Measurements from ENCODE around the gene KRTAP10-11. TPM values are rescaled to one million over a fixed set of nuclear protein-coding genes. Genes with fewer than 3 reads are reported as not detected.

Gene KRTAP10-11
- total and polyA plus RNA-seq, 4 donors: not detected

- TF ChIP-seq HNF4G (IDR thresholded peaks at IDR 0.05) (no peak), GABPA (IDR thresholded peaks at IDR 0.05 in 1 of 2, conservative IDR thresholded peaks at IDR 0.05 in 1 of 2) (no peak), FOXA2 (IDR thresholded peaks at IDR 0.05) (no peak), REST (IDR thresholded peaks at IDR 0.05) (no peak), NR2F2 (IDR thresholded peaks at IDR 0.05) (no peak), EGR1 (IDR thresholded peaks at IDR 0.05; ENCODE audit: low read depth in 2 of 2) (no peak), ATF3 (IDR thresholded peaks at IDR 0.05) (no peak)
- H3K9ac ChIP-seq (ENCODE audit: low read depth in 1 of 2, low read length in 2 of 2): no peak overlapping the region
- peaks cover 0 to 5% (median 0%) of the 10 kb centered on the region in 4 donors for H3K9me3 ChIP-seq (ENCODE audit: control insufficient read depth in 4 of 4, low read length in 3 of 4)
- no peak for DNase-seq (ENCODE audit: low spot score)
- H3K27ac ChIP-seq (ENCODE audit: low read depth in 1 of 2, low read length in 2 of 2): peak overlapping the region in 1 of 2 donors; percentile 3
- WGBS: 75% methylated on average over 17 of the region's 17 CpGs
- no peaks in the 10 kb centered on the region for H3K36me3 ChIP-seq (ENCODE audit: control insufficient read depth in 4 of 4, insufficient read depth in 3 of 4, low read depth in 1 of 4, low read length in 3 of 4)
- H3K27me3 ChIP-seq (ENCODE audit: control insufficient read depth in 4 of 4, insufficient read depth in 4 of 4, low read length in 3 of 4): no peaks in the 10 kb centered on the region
- no peaks in the 10 kb centered on the region for H3K4me1 ChIP-seq (ENCODE audit: control insufficient read depth in 4 of 4, insufficient read depth in 4 of 4, low read length in 3 of 4)
- H3K4me3 ChIP-seq (ENCODE audit: low read depth in 1 of 3, low read length in 3 of 3): no peak overlapping the region
Measured at GRCh38 chr21:44653656-44654575, 7.7 kb downstream of the KRTAP10-11 start.

- DNase-seq (ENCODE audit: low spot score): no peak
- Histone ChIP-seq H3K4me1 (ENCODE audit: control insufficient read depth in 4 of 4, insufficient read depth in 4 of 4, low read length in 3 of 4) (no peaks in the 10 kb centered on the region), H3K27ac (ENCODE audit: low read depth in 1 of 2, low read length in 2 of 2) (peak within 1 kb of the TSS in 1 of 2 donors; percentile 3), H3K36me3 (ENCODE audit: control insufficient read depth in 4 of 4, insufficient read depth in 3 of 4, low read depth in 1 of 4, low read length in 3 of 4) (no peaks in the 10 kb centered on the region), H3K4me3 (ENCODE audit: low read depth in 1 of 3, low read length in 3 of 3) (no peak within 1 kb of the TSS), H3K27me3 (ENCODE audit: control insufficient read depth in 4 of 4, insufficient read depth in 4 of 4, low read length in 3 of 4) (no peaks in the 10 kb centered on the region), H3K9ac (ENCODE audit: low read depth in 1 of 2, low read length in 2 of 2) (no peak within 1 kb of the TSS), H3K9me3 (ENCODE audit: control insufficient read depth in 4 of 4, low read length in 3 of 4) (peaks cover 0 to 5% (median 0%) of the 10 kb centered on the region in 4 donors)
- TF ChIP-seq RAD21 (IDR thresholded peaks at IDR 0.05): no peak
- no peak for TF ChIP-seq TAF1 (conservative IDR thresholded peaks at IDR 0.05)
- TF ChIP-seq FOXA2 (IDR thresholded peaks at IDR 0.05): no peak
- no peak for TF ChIP-seq GABPA (IDR thresholded peaks at IDR 0.05 in 1 of 2, conservative IDR thresholded peaks at IDR 0.05 in 1 of 2)
- TF ChIP-seq JUND (IDR thresholded peaks at IDR 0.05): no peak
- TF ChIP-seq NR2F2 (IDR thresholded peaks at IDR 0.05): no peak
- TF ChIP-seq YY1 (IDR thresholded peaks at IDR 0.05): no peak
- TF ChIP-seq FOXA1 (IDR thresholded peaks at IDR 0.05): no peak
- TF ChIP-seq CTCF (IDR thresholded peaks at IDR 0.05; ENCODE audit: low read depth, low read length, missing input control): no peak
- no peak for TF ChIP-seq RXRA (IDR thresholded peaks at IDR 0.05)
- TF ChIP-seq HNF4G (IDR thresholded peaks at IDR 0.05): no peak
- no peak for TF ChIP-seq REST (IDR thresholded peaks at IDR 0.05)
- TF ChIP-seq ATF3 (IDR thresholded peaks at IDR 0.05): no peak
- no peak for TF ChIP-seq HNF4A (conservative IDR thresholded peaks at IDR 0.05)
- TF ChIP-seq ZBTB33 (IDR thresholded peaks at IDR 0.05): no peak
- TF ChIP-seq EGR1 (IDR thresholded peaks at IDR 0.05; ENCODE audit: low read depth in 2 of 2): no peak
- TF ChIP-seq MAX (IDR thresholded peaks at IDR 0.05): no peak
- WGBS: 71% methylated on average over 9 of the region's 9 CpGs
Measured at GRCh38 chr21:44654576-44655175, 8.5 kb downstream of the KRTAP10-11 start, which contains the start of gene KRTAP12-4. Gene KRTAP12-4, minus strand, starts transcription at chr21:44654659. Its CDS starts 45 bp downstream, at chr21:44654614.

Data from liver (tissue), 9 donors.